NCI-H226 (cell line): ENCODE measurements around the gene PDE1A.

ENCODE experiments used
- DNase-seq: peaks from one replicate; pipeline ENCODE4 v3.0.0-alpha.2; 2015

PDE1A gene

DNA sequence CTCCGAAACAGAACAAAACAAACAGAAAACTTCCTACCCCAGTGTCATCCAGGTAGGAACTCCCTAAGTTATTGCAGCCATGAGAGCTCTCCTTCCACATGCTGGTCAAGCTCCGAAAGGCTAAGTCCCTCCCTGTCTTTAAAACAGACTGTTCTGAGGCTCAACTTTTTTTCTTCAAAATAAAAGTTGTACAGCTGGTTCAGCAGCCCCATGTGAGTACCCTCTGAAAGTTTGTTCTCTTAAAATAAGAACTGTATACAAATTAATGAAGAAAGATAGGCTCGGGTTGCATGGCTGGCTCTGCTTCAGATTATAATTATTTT is at the start of gene PDE1A:
Gene PDE1A (minus strand): TSS at position 119 of the 323 bp plus-strand sequence.
- no peak for DNase-seq

DNA sequence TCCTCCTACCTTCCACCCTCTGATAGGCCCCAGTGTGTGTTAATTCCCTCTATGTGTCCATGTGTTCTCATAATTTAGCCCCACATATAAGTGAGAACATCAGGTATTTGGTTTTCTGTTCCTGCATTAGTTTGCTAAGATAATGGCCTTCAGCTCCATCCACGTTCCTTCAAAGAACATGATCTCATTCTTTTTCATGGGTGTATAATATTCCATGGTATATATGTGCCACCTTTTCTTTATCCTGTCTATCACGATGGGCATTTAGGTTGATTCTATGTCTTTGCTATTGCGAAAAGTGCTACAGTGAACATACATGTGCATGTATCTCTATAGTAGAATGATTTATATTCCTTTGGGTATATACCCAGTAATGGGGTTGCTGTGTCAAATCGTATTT is 46.8 kb upstream of the PDE1A start:
- no peak for DNase-seq

DNA sequence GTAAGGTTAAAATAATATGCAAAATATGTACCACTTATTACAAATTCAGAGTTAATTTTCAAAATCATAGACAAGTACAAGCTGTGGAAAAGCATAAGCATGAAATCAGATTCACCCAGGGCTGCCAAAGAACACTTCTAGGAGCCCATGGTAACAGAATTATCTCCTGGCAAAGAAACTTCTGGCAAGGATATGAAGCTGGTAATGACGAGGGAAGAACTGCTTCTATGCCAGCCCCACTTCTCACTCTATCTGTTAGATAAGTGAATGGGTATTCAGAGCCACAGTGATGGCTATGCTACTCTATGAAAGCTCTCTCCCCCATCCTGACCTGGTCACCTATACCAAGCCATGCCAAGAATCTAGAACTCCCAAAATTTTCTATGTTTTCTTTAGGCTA is 36.9 kb upstream of the PDE1A start:
- peak; percentile 29 for DNase-seq

DNA sequence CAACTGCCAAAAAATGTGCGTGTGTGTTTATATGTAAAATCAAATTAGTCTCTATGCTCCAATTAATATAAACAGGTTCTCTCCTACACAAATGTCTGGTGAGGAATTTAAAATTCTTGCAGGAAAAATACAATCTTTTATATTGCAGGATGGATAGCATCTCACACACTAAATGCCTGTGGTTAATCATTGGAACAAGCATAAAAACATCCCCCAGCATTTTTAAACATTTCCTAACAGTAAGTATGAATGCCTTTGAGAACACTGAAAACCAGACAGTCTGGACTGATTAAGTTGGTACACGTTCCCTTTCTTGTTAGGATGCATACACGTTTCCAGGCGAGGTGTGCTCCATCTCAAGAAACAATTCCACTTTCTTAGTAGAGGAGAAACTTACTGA is 29.9 kb upstream of the PDE1A start:
- peak; percentile 37 for DNase-seq

DNA sequence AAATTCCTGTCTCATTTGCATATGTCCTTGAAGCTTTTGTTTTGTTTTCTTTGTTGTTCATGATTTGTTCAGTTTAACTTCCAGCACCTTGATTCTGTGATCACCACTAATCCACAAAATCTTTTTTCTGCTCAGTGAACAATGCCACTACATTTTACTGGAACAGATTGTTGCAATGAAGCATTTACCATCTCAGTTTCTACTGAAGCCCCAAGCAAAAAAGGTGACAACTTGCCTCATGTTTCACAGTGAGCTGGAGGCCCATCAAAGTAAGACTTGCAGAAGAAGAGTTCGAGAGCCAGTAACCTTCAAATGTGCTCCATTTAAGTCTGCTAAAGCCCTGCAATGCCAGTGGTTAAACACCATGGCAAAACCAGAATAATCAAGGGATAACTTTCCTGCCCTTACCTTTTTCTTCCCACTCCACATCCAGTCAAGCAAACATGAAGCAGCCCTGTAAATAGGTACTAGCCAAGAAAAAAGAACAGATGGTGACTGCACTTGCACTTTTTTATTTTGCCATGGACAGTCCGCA is 25.7 kb upstream of the PDE1A start:
- no peak for DNase-seq

DNA sequence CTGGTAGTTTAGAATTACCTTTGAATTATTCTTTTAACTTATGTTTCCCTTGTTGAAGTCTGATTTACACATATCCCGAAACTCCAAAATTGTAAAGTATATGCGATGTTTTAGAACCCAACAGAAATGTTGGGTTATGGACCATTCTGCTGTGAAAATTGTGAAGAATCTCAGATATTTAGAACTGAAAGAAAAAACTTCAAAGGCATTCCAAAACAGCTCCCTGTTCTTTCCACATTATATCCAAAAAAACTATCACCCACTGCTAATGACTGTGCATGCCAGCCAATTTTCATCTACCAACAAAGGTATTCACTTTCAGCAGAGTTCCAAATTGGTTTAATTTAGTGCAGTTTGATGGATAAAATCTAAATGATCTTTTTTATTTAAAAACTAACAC is 21.5 kb upstream of the PDE1A start:
- no peak for DNase-seq

DNA sequence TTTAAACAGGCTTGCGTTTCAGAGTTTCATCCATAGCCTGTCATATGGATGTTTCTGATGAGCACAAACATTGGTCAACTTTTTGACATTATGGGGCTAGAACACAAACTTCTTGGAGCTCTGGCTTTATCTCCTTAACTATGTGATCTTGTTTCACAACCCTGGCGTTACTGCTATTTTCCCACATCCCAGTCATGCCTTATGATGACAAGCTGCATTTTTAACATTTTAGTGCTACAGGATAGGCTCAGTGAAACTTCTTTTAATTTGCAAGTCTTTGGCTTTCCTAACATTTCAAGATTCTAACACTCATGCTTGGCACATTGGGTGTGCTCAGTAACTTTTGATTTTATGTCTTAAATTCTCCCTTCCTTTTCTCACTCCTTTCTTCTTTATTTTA is 21.0 kb upstream of the PDE1A start:
- peak; percentile 54 for DNase-seq

DNA sequence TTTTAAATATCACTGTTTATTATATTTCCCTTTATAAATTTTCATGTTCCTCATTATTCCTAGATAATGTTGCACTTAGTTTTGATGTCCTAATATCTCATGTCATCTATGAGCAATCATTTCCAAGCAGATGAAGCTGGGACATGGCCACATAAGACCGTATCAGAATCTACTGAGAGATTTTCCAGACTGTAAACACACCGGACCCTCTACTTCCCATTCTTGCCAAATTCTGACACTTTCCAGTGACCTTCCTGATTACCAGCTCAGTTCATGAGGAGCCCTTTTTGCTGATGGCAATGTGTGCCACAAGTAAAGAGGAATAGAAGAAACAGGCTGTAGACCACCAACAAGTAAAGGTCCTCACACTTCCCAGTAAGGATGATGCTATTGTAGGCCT is 20.3 kb upstream of the PDE1A start:
- DNase-seq: no peak

DNA sequence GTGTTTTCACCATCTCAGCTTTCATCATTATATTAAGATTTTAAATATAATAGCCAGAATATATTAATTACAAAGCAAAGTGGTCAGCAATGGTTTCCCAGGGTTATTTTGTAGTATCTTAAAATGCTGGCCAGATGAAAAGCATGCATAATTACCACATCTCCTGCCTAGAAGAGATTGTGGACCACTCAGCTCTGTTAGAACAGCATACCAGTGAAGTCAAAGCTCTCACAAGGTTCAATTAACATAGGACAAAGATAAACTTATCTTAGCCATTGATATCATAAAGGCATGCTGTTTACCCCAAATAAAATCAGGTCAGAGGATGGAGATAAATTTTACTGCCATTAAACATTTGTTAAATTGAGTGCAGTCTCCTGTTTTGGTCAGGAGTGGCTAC is 19.3 kb upstream of the PDE1A start:
- no peak for DNase-seq

DNA sequence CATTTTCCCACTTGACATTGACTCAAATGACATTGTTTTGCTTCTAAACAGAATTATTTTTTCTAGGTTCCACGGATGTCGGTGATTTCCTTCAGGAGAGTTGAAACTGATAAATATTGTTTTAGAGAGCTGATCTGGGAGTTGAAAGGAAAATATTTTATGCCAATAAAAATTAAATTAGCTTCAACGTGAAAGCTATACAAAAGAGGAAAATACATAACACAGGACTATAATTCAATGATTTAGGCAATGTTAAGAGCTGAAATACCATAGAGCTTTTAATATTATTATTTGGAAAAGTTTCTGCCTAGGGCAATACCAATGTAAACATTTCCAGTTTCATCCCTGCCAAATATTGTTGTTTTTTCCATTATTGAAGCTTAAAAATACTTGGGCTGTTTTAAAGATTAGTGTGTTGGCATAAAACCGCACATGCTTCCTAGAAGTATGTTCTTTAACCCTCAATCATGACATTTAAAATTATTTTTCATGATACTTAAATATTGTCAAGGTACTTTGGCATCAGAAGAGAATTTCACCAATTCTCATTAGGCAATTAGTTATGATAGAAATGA is 18.6 kb upstream of the PDE1A start:
- DNase-seq: no peak

DNA sequence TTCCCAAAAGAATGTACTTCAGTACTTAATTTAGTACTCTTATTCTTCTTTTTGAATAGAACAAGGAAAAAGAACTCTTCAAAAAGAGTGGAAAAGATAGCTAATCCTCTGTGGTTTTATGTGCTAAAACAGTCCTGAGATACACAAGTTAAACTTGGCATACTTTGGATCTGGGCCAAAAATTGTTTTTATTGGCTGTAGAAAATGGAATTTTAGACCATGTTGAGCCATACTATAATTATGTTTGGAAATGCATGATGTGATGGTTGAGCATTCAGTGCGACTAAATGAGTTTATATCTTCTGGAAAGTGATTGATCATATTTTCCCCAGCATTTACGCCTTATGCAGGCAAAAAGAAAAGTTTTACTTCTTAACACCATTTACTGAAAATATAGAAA is 18.0 kb upstream of the PDE1A start:
- DNase-seq: peak; percentile 14

DNA sequence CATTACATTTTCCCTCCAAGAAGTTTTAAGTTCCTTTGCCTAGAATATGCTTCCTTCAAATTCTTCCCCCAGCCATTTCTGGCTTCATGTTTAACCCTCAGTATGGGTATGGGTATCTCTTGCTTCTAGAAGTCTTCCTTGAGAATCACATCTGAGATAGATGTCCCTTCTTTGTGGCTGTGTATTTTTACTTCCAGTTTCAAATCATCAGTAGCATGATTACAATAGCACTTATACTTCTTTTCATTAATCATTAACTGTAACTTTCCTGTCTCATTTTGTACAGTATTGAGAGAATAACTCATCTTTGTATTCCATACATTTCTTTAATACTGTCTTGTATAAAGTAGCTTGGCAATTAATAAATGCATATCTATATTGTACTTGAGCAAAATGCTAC is 17.3 kb upstream of the PDE1A start:
- DNase-seq: no peak

DNA sequence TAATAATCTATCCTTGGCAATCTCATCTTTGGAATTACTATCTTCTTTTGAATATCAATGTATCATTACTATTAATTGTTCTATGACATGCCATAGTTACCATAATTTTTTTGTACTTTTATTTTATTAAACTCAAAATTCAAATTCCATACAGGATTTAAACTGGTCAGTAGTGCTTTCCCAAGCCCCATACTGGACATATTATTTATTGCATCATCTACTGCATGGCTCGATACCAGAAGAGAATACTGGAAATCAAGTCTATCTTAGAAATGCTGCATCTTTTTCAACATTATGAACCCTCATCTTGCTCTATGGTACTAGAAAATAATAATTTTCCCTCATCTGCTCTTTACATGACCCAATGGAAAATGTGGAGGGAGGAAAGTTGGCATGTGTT is 9.4 kb upstream of the PDE1A start:
- DNase-seq: no peak

DNA sequence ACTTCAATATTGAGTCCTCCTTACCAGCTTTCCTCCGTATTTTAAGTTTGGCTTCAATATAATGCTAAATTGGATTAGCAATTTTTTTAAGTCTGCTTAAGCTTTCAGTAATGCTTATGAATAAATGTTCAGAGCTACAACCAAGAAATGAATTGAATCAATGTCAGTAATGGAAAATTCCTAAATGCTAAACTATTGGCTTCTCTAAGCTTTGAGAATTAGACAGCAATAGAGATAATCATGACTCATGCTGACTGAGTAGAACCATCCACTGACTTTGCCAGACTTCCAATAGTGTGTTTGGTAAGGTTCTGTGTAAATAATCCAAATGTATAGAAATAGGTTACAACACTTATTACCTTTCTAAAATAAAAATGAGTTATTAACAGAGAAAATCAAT is 8.9 kb upstream of the PDE1A start:
- peak; percentile 27 for DNase-seq

DNA sequence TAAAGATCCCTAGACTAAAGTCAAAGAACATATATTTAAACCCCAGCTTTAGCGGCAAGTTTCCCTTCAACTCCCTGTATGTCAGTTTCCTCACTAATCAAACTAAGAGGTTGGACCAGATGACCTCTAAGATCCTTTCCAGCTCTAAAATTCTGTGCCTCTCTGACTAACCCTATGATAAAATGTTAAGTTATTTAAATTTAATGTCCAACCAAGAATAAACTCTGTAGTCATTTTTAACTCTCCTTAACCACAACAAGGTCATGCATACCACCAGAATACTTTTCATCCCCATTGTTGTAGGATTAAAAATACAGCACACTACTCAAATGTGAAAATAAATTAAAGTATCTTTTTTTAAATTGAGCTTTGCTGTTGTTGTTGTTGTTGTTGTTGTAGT is 5.2 kb upstream of the PDE1A start:
- DNase-seq: no peak

DNA sequence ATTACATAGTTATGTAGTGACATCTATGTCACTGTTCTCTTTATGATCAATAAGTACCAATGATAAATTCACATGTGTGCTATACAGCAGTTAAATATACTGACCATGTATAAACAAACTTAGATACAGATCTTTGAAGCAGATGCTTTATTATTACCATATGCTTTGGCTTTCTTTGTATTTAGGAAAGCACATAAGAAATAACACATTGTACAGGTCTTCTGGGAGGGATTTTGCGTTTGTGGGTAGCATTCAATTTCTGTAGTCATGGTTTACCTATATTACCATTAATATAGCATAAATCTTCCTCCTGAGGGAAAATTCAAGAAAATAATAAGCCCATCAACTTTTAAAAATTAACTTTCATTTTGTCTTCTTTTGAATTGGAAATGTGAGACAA is 1.6 kb upstream of the PDE1A start:
- DNase-seq: no peak

DNA sequence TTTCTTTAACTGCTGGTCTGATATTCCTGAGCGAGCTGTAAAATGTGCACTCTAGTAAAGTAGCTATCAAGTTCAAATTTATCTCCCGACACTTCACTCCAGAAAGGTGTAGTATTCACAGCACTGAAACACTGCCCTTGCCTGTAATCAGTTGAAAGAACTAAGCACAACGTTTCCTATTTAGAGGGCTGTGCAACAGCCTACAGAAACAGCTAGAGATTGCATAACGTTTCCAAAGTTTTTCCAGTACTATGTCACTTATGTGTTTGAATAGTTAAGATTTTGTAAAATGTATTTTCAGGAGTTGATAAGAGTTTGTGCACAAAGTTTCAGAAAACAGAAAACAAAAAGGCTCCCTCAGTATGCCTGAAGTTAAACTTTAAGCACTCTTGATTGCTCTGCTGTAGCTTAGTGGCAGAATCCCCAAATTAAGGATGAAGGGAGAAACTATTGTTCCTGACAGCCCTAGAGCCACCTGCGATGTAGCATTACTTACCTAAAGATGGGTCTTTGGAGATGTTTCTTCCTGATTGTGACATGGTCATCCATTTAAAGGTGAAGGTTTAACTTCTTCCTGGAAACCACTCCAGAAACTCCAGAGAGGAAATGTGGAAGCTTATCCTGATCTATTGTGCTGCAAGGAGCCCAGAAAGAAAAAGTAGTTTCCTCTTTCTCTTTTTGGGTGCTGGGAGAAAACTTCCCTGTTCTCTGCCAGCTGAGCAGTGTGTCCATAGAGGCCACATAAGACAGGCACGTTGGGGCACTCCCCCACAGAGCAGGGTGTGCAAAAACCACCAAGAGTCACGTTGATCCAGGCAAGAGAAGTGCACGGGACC is 536 bp downstream of the PDE1A start:
- peak; percentile 12 for DNase-seq

DNA sequence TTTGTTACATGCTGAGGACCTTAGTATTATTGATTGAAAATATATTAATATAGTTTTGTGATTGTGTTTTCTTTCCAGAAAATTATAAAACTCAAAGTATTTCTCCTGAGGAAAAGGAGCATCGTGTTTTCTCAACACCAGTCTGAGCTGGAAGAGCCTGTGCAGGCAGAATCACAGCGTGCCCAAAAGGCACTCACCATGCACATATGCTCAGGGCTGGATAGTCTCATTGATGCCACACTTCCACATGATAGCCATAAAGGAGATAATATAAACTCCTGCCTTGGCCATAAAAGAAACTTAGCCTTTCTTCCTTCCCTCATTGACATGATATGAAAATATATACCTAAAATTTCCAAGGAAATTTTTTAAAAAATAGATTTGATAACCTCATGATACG is 4.0 kb downstream of the PDE1A start:
- no peak for DNase-seq

DNA sequence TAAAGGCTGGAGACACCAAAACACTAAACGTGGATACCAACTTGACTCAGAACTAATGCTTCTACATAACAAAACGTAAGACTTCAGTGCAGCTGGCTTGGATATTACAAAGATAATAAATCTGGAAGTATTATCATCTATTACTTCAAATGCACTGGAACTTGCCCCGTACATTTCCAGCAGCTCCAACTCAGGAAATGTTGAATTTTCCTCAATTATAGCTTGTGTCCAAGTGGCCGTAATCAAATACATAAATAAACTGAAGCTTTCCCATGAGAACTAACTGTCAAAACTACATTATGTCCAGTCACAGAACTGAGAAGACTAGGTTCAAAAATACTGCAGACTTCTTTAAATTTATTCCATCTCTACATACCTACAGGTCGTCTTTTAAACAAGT is 6.2 kb downstream of the PDE1A start:
- DNase-seq: no peak

DNA sequence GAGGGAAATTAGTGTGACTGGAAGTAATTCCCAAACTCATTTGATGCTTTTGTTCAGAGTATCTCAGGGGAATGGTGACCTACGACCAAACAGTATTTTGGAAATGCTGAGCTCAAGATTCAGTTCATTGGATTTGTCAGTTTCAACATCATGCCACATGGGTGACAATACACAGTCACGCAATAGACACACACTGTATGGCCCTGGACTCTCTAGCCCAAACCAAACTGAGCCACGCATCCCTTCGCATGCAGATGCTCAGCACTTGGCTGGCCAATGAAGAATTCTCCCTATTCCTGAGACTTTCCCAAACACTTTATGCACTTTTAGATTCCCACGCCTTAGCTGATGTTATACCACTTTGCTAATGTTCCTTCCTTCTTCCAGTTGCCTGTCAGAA is 10.0 kb downstream of the PDE1A start:
- DNase-seq: no peak

DNA sequence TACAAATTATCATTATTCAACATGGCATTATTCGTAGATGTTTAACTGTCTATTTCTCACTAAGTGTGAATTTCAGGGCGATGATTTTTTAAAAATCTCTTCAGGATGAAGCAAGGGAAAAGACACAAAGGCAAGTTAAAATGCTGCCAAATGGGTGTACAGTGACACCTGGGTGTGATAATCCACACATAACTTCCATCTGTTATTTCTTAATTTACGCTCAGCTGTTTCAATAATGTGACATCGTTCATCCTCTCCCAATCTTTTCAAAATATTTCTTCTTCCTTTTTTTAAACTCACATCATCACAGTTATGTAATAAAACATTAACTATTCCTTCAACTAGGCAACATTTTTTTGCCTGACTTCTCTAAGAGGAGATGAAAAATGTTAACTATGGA is 10.6 kb downstream of the PDE1A start:
- DNase-seq: no peak

DNA sequence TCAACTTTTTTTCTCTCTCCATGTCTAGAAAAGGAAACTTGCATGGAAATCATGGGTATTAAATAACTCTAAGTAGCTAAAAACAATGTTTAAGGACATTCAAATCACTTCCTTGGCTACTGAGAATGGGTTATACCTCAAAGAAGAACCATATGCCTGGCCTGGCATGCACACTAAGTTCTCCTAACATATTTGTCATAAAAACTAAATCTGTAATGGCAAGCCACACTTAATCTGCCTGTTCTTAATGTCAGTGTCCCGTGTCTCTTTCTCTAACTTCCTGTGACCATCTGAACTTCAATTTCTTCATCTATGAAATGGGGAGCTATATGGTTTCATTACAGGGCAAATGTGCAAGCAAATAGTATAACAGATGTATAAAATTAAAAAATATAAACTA is 11.1 kb downstream of the PDE1A start:
- no peak for DNase-seq

DNA sequence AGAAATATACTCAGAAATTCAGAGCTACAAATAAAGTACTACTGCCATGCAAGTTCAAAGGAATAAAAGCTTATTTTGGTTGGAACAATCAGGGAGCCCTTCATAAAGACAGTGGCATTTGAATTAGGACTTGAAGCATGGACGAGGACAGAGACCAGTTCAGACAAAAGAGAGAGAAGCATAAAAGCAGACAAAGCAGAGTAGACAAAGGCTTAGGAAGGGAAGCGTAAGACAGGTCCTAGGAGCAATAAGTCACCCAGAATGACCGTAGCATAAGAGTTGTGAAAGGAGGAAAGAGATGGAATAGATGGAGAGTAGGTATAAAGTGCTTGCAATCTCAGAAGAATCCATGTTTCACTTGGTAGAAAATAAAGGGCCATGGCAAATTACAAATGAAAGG is 14.0 kb downstream of the PDE1A start:
- no peak for DNase-seq

DNA sequence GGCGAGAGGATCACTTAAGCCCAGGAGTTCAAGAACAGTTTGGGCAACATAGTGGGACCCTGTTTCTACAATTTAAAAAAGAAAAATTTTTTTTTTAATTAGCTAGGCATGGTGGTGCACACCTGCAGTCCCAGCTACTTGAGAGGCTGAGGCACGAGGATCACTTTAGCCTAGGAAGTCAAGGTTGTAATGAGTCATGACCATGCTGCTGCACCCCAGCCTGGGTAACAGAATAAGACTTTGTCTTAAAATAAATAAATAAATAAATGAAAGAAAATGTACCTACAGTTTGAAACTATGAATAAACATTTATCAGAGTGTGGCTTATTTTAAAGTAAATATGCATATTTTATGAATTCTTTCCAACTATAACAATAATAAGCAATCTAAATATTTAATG is 16.7 kb downstream of the PDE1A start:
- no peak for DNase-seq

DNA sequence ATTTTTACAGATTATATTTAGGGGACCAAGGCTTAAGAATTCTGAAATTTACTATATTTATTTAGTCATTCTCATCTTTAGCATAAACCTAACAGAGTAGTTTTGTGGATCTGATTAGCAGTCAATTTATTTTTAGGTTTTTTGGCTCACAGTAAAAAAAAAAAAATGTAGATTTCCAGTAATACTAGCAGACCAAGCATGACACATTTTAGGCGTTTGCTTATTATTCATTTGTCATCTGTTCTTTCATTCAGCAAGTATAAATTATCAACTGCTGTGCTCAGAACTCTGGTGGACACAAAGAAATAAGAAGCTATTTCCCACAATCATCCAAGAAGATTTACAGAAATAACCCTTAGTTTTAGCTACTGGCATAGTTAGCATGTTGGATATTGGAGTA is 20.6 kb downstream of the PDE1A start:
- DNase-seq: no peak
